Hepatic stellate cell (primary cell): Measurements from ENCODE around the gene TPSAB1.

Source experiments
- DNase-seq: peaks from one replicate; pipeline ENCODE4 v3.0.0; 2011; ENCODE audit warnings: low spot score

Gene TPSAB1

DNA sequence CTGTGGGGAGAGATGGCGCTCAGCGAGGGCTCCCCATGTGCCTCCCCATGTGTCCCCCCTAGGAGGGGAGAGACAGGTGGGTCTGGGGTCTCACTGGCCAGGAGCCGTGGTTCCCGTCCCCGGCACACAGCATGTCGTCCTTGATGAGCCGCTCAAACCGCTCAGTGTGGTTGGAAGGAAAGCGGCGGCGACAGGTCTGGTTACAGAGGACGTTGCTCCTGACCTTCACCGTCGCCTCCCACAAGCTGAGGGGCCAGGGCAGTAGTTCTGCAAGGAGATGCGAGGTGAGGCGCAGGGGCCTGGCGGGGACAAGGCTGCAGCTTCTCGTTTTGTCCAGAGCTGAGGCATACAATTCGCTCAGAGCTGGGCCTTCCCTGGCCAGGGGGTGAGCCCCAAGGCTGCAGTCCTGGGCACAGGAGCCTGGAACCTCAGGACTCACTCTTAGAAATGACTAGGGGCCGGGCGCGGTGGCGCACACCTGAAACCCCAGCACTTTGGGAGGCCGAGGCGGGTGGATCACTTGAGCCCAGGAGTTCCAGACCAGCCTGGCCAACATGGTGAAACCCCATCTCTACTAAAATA lies 46.1 kb downstream of the TPSAB1 start:
- no peak for DNase-seq

- DNase-seq: no peak
Measured at GRCh38 chr16:1287982-1288670, 47.6 kb downstream of the TPSAB1 start.

DNA sequence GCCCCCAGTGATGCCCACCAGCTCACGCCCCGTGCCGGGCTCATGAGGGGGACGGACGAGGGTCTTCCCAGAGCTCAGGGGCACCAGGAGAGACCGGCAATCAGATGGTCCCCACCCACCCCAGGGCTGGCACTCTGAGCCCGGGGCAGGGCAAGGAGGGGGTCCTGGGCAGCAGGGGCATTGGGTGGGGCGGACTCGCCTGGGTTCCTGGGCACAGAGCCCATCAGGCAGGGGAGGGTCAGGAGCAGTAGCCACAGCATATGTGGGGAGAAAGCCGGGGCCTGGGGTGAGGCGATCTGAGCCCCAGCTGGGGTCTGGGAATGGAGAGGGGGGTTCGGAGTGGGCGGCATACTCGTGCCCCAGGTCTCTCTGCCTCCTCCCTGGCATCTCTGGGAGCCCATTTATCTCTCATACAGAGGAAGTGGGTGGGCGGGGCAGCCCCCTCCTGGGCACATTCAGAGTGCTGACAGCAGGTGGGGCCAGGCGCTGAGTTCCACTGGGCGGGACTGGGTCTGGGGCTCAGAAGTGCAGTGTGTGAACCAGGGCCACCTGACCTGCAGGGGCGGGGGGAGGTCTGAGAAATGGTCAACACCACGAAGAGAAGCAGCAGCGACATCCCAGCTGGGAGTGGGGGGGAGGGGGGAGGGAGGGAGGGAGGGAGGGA lies 48.4 kb downstream of the TPSAB1 start:
- no peak for DNase-seq

DNA sequence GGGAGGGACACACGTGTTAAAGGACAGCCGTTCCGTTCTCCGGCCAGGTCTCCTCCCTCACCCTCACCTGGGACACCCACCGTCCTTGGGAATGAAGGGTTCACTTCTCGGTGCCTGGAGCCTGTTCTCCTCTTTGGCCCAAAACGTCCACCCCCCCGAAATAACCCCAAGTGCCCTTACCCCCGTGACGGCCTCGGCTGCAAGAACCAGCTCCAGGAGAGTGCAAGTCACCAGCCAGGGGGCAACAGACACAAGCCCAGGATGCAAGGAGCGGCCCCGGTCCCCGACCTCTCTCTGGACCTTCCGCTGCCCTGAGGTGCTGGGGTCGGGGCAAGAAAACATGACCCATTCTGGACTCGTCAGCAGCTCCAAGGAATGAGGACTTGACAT lies 49.0 kb downstream of the TPSAB1 start:
- no peak for DNase-seq

- no peak for DNase-seq
Measured at GRCh38 chr16:1290063-1290501, 49.6 kb downstream of the TPSAB1 start.

DNA sequence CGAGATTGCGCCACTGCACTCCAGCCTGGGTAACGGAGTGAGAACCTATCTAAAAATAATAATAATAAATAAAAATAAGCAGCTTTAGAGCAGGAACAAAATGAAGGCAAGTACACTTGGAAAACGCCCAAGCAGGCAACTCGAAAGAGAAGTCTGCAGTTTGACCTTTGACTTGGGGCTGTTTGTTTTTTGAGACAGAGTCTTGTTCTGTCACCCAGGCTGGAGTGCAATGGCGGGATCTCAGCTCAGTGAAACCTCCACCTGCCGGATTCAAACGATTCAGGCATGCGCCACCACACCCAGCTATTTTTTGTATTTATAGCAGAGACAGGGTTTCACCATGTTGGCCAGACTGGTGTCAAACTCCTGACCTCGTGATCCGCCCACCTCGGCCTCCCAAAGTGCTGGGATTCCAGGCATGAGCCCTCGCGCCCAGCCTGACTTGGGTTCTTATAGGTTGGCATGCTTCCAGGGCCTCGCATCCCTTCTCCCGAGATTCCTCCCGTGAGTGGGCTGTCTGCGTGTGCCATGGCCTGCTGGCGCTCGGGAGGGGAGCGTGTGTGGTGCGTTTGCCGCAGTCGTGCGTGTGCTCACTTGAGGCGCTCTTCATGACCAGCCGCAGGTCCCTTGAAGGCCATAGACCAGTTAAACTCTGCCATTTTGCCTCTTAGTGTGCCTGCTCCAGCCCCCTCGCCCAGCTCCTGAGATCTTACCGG lies 50.5 kb downstream of the TPSAB1 start:
- no peak for DNase-seq

DNA sequence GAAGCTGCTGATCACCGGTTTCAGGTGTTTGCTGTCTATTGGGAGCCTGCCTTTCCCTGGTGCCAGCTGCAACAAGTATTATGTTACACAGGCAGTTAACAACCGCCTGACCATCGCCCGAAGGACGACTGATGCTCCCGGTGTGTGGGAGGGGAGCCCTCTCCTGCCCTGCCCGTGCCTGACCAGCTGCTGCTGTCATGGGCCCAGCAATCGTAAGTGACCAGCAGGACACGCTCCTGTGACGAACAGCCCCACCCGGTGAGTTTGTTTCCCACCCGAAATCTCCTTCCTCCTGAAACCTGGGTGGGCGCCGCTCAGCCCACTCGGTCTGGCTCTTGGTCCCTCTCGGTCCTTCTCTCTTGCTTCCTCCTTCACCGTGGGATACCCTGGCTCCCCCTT lies 51.1 kb downstream of the TPSAB1 start:
- DNase-seq: no peak
